Measurements from ENCODE around the gene MUSK. TPM values are rescaled to one million over a fixed set of nuclear protein-coding genes. Genes with fewer than 3 reads are reported as not detected.
A peak's percentile ranks its signal among the peaks of the same experiment; 100 is the strongest.
"Not testable (repeated sequence)": the region's sequence is repeated elsewhere in the genome, so short reads cannot be mapped to it uniquely, and the experiment has no call there.

Gene MUSK
- polyA plus RNA-seq, 1 donor (not counting 4 experiments of a cell fraction or from before 2014, with no cell fraction given): not detected

- no peak for FAIRE-seq
- no peak overlapping the region for H3K9ac ChIP-seq (ENCODE audit: control insufficient read depth, extremely low read depth, insufficient read depth, low read length)
- H3K4me3 ChIP-seq (ENCODE audit: control insufficient read depth in 2 of 3, extremely low read depth in 1 of 3, insufficient read depth in 2 of 3, low read depth in 1 of 3, low read length in 3 of 3): no peak overlapping the region
- no peaks in the 10 kb centered on the region for H3K9me1 ChIP-seq (ENCODE audit: control insufficient read depth, extremely low read depth, insufficient read depth, low read length)
- DNase-seq (ENCODE audit: low read depth, low spot score): no peak
- no peaks in the 10 kb centered on the region for H3K9me3 ChIP-seq (ENCODE audit: control insufficient read depth, low read depth, low read length)
- no peak overlapping the region for H3K4me2 ChIP-seq (ENCODE audit: control insufficient read depth, extremely low read depth, insufficient read depth, low read depth, low read length)
- no peaks in the 10 kb centered on the region for H4K20me1 ChIP-seq (ENCODE audit: control insufficient read depth, extremely low read depth, insufficient read depth, low read length)
- H3K4me1 ChIP-seq (ENCODE audit: control insufficient read depth, extremely low read depth, insufficient read depth, low read length): no peaks in the 10 kb centered on the region
- no peak overlapping the region for H3K27ac ChIP-seq (ENCODE audit: control insufficient read depth, insufficient read depth, low read length)
- dilution Hi-C loops (cut with MboI; ENCODE audit: extremely low pct_ligation_motif_present, low sequenced_read_pairs): no loop called here
- peak overlapping the region; percentile 13 for H2AFZ ChIP-seq (ENCODE audit: control insufficient read depth, low read length)
- H3K27me3 ChIP-seq (ENCODE audit: control insufficient read depth, extremely low read depth, insufficient read depth, low read length): no peaks in the 10 kb centered on the region
- TF ChIP-seq EZH2 (IDR thresholded peaks at IDR 0.05; ENCODE audit: low read length): no peak
- no peak for TF ChIP-seq CTCF (optimal IDR thresholded peaks at IDR 0.05 in 1 of 3, IDR thresholded peaks at IDR 0.05 in 1 of 3, conservative IDR thresholded peaks at IDR 0.05 in 1 of 3; ENCODE audit: extremely low read depth in 1 of 3, insufficient read depth in 2 of 3, low read length in 3 of 3)
- no peaks in the 10 kb centered on the region for H3K36me3 ChIP-seq (ENCODE audit: control insufficient read depth in 2 of 2, extremely low read depth in 1 of 2, insufficient read depth in 2 of 2, low read length in 2 of 2)
- H3K79me2 ChIP-seq (ENCODE audit: control insufficient read depth, insufficient read depth, low read length): no peaks in the 10 kb centered on the region
Measured at GRCh38 chr9:110688329-110688728, 19.7 kb downstream of the MUSK start.

GRCh38 chr9:110691002-110691549 is 22.5 kb downstream of the MUSK start:
- no peaks in the 10 kb centered on the region for H4K20me1 ChIP-seq (ENCODE audit: control insufficient read depth, extremely low read depth, insufficient read depth, low read length)
- DNase-seq (ENCODE audit: low read depth, low spot score): no peak
- H3K4me3 ChIP-seq (ENCODE audit: control insufficient read depth in 2 of 3, extremely low read depth in 1 of 3, insufficient read depth in 2 of 3, low read depth in 1 of 3, low read length in 3 of 3): no peak overlapping the region
- dilution Hi-C loops (cut with MboI; ENCODE audit: extremely low pct_ligation_motif_present, low sequenced_read_pairs): no loop called here
- peak; percentile 74 for FAIRE-seq
- no peak overlapping the region for H2AFZ ChIP-seq (ENCODE audit: control insufficient read depth, low read length)
- no peaks in the 10 kb centered on the region for H3K9me1 ChIP-seq (ENCODE audit: control insufficient read depth, extremely low read depth, insufficient read depth, low read length)
- TF ChIP-seq EZH2 (IDR thresholded peaks at IDR 0.05; ENCODE audit: low read length): no peak
- no peak for TF ChIP-seq CTCF (optimal IDR thresholded peaks at IDR 0.05 in 1 of 3, IDR thresholded peaks at IDR 0.05 in 1 of 3, conservative IDR thresholded peaks at IDR 0.05 in 1 of 3; ENCODE audit: extremely low read depth in 1 of 3, insufficient read depth in 2 of 3, low read length in 3 of 3)
- H3K36me3 ChIP-seq (ENCODE audit: control insufficient read depth in 2 of 2, extremely low read depth in 1 of 2, insufficient read depth in 2 of 2, low read length in 2 of 2): no peaks in the 10 kb centered on the region
- no peaks in the 10 kb centered on the region for H3K79me2 ChIP-seq (ENCODE audit: control insufficient read depth, insufficient read depth, low read length)
- H3K27me3 ChIP-seq (ENCODE audit: control insufficient read depth, extremely low read depth, insufficient read depth, low read length): no peaks in the 10 kb centered on the region
- H3K4me1 ChIP-seq (ENCODE audit: control insufficient read depth, extremely low read depth, insufficient read depth, low read length): no peaks in the 10 kb centered on the region
- H3K27ac ChIP-seq (ENCODE audit: control insufficient read depth, insufficient read depth, low read length): no peak overlapping the region
- no peak overlapping the region for H3K9ac ChIP-seq (ENCODE audit: control insufficient read depth, extremely low read depth, insufficient read depth, low read length)
- no peak overlapping the region for H3K4me2 ChIP-seq (ENCODE audit: control insufficient read depth, extremely low read depth, insufficient read depth, low read depth, low read length)
- H3K9me3 ChIP-seq (ENCODE audit: control insufficient read depth, low read depth, low read length): no peaks in the 10 kb centered on the region

DNA sequence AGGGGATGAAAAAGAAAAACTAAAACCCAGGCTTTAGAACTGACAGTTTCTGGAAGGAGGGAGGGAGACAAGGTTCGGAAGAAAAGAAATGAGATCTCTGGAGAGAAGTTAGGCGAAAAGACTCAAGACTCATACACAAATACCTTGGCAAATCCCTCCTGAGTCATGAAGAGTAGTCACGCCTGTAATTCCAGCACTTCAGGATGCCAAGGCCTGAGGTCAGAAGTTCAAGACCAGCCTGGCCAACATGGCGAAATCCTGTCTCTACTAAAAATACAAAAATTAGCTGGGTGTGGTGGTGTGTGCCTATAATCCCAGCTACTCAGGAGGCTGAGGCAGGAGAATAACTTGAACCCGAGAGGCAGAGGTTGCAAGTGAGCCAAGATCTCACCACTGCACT is 27.3 kb downstream of the MUSK start:
- H3K4me3 ChIP-seq (ENCODE audit: control insufficient read depth in 2 of 3, extremely low read depth in 1 of 3, insufficient read depth in 2 of 3, low read depth in 1 of 3, low read length in 3 of 3); H3K9me3 ChIP-seq (ENCODE audit: control insufficient read depth, low read depth, low read length); H3K4me1 ChIP-seq (ENCODE audit: control insufficient read depth, extremely low read depth, insufficient read depth, low read length); H3K27me3 ChIP-seq (ENCODE audit: control insufficient read depth, extremely low read depth, insufficient read depth, low read length); H3K9me1 ChIP-seq (ENCODE audit: control insufficient read depth, extremely low read depth, insufficient read depth, low read length); DNase-seq (ENCODE audit: low read depth, low spot score); dilution Hi-C loops (cut with MboI; ENCODE audit: extremely low pct_ligation_motif_present, low sequenced_read_pairs); H3K4me2 ChIP-seq (ENCODE audit: control insufficient read depth, extremely low read depth, insufficient read depth, low read depth, low read length); H3K36me3 ChIP-seq (ENCODE audit: control insufficient read depth in 2 of 2, extremely low read depth in 1 of 2, insufficient read depth in 2 of 2, low read length in 2 of 2); H3K9ac ChIP-seq (ENCODE audit: control insufficient read depth, extremely low read depth, insufficient read depth, low read length); H3K27ac ChIP-seq (ENCODE audit: control insufficient read depth, insufficient read depth, low read length); FAIRE-seq; H3K79me2 ChIP-seq (ENCODE audit: control insufficient read depth, insufficient read depth, low read length); H2AFZ ChIP-seq (ENCODE audit: control insufficient read depth, low read length); H4K20me1 ChIP-seq (ENCODE audit: control insufficient read depth, extremely low read depth, insufficient read depth, low read length): not testable (repeated sequence)

Data from keratinocyte (primary cell).